Measurements from ENCODE around the gene RLN3. TPM values are rescaled to one million over a fixed set of nuclear protein-coding genes. Genes with fewer than 3 reads are reported as not detected.
"Not testable (repeated sequence)": the region's sequence is repeated elsewhere in the genome, so short reads cannot be mapped to it uniquely, and the experiment has no call there.

The RLN3 gene
- total RNA-seq, 1 donor from 2014 or later, result not detected

GRCh38 chr19:14028901-14029300 lies 953 bp downstream of the RLN3 start:
- Mint-ChIP-seq H3K9me3 (no peaks in the 10 kb centered on the region), H3K4me1 (ENCODE audit: unreplicated experiment) (peaks cover under 1% of the 10 kb centered on the region), H3K36me3 (no peaks in the 10 kb centered on the region), H3K27me3 (peaks cover 23% of the 10 kb centered on the region), H3K4me3 (peak overlapping the region; percentile 27), H3K27ac (no peak overlapping the region)
- TF ChIP-seq CTCF (conservative IDR thresholded peaks at IDR 0.05), result no peak
- no peak for DNase-seq (ENCODE audit: extremely low spot score, unreplicated experiment)

- TF ChIP-seq CTCF (conservative IDR thresholded peaks at IDR 0.05), result no peak
- no peaks in the 10 kb centered on the region for H3K36me3 Mint-ChIP-seq
- H3K4me3 Mint-ChIP-seq, result peak overlapping the region; percentile 81
- H3K27me3 Mint-ChIP-seq, result peaks cover 23% of the 10 kb centered on the region
- DNase-seq (ENCODE audit: extremely low spot score, unreplicated experiment), result no peak
- H3K27ac Mint-ChIP-seq, result peak overlapping the region; percentile 21
- no peaks in the 10 kb centered on the region for H3K4me1 Mint-ChIP-seq (ENCODE audit: unreplicated experiment)
- no peaks in the 10 kb centered on the region for H3K9me3 Mint-ChIP-seq
Observed at GRCh38 chr19:14030997-14031718, 3.2 kb downstream of the RLN3 start.

- H3K4me3 Mint-ChIP-seq, result peak within 1 kb of the TSS; percentile 84
- peaks cover 23% of the 10 kb centered on the region for H3K27me3 Mint-ChIP-seq
- no peaks in the 10 kb centered on the region for H3K9me3 Mint-ChIP-seq
- H3K27ac Mint-ChIP-seq, result peak within 1 kb of the TSS; percentile 21
- H3K4me1 Mint-ChIP-seq (ENCODE audit: unreplicated experiment), result no peaks in the 10 kb centered on the region
- peak; percentile 77 for TF ChIP-seq CTCF (conservative IDR thresholded peaks at IDR 0.05)
- DNase-seq (ENCODE audit: extremely low spot score, unreplicated experiment), result no peak
- no peaks in the 10 kb centered on the region for H3K36me3 Mint-ChIP-seq
Observed at GRCh38 chr19:14031719-14032480, 4.0 kb downstream of the RLN3 start, which contains the start of gene IL27RA. Gene IL27RA, plus strand, starts transcription at chr19:14031762. Its CDS starts 111 bp downstream, at chr19:14031873.

GRCh38 chr19:14033946-14034345 lies 6.0 kb downstream of the RLN3 start:
- TF ChIP-seq CTCF (conservative IDR thresholded peaks at IDR 0.05), result no peak
- no peak overlapping the region for H3K4me3 Mint-ChIP-seq
- H3K9me3 Mint-ChIP-seq, result no peaks in the 10 kb centered on the region
- DNase-seq (ENCODE audit: extremely low spot score, unreplicated experiment), result no peak
- peaks cover 12% of the 10 kb centered on the region for H3K27me3 Mint-ChIP-seq
- no peak overlapping the region for H3K27ac Mint-ChIP-seq
- no peaks in the 10 kb centered on the region for H3K4me1 Mint-ChIP-seq (ENCODE audit: unreplicated experiment)
- no peaks in the 10 kb centered on the region for H3K36me3 Mint-ChIP-seq

- peak; percentile 41 for TF ChIP-seq CTCF (conservative IDR thresholded peaks at IDR 0.05)
- H3K9me3 Mint-ChIP-seq; H3K27me3 Mint-ChIP-seq; H3K4me3 Mint-ChIP-seq; H3K27ac Mint-ChIP-seq; H3K36me3 Mint-ChIP-seq; DNase-seq (ENCODE audit: extremely low spot score, unreplicated experiment); H3K4me1 Mint-ChIP-seq (ENCODE audit: unreplicated experiment): not testable (repeated sequence)
Observed at GRCh38 chr19:14035159-14035558, 7.2 kb downstream of the RLN3 start.
